B cell (primary cell): ENCODE measurements around the gene HIRA. TPM values are rescaled to one million over a fixed set of nuclear protein-coding genes. Genes with fewer than 3 reads are reported as not detected.

ENCODE experiments used
- ATAC-seq: fragments of 200-7000 bp; cut with Tn5 transposase; one replicate; pipeline ENCODE4 v1.10.0; 2021; ENCODE audit warnings: low read depth, mild to moderate bottlenecking, moderate number of reproducible peaks, moderate library complexity
- CTCF ChIA-PET: fragments of 350-600 bp; sonication (Branson Sonifier 250); formaldehyde crosslinking; loops from one replicate; lab custom pipeline; 2021; ENCODE audit warnings: antibody characterized with exemption, inconsistent platforms; lab: Charles Lee
- POLR2A ChIA-PET: fragments of 350-600 bp; sonication (Branson Sonifier 250); formaldehyde crosslinking; loops from one replicate; lab custom pipeline; 2021; ENCODE audit warnings: antibody characterized with exemption; lab: Charles Lee
- DNase-seq: peaks from one replicate; pipeline ENCODE4 v3.0.0; 2013
- H2AFZ ChIP-seq: 2 replicates; pipeline ENCODE4 v1.6.1; 2012; ENCODE audit warnings: mild to moderate bottlenecking, low read depth, low read length; ENCODE audit not compliant: insufficient read depth, poor library complexity, severe bottlenecking
- H3K27ac ChIP-seq, 2 donors: 1 replicate in 1 of 2; 2 replicates in 1 of 2; pipeline ENCODE4 v1.5.1; 2012 to 2013; ENCODE audit warnings: low read length in 2 of 2, mild to moderate bottlenecking in 2 of 2, moderate library complexity in 1 of 2
- H3K27me3 ChIP-seq, 4 experiments: fragments of 200-600 bp in 1 of 4; sonication (generic) in 1 of 4; replicated peaks in 1 of 4; 1 replicate in 2 of 4; 2 replicates in 2 of 4; pipeline versions ENCODE4 v1.6.1 to v1.7.0; 2013 to 2016; ENCODE audit warnings: low read length in 3 of 4, mild to moderate bottlenecking in 2 of 4, mixed read lengths in 1 of 4, moderate library complexity in 1 of 4; ENCODE audit not compliant: insufficient read depth in 4 of 4, control insufficient read depth in 3 of 4; ENCODE audit errors: control extremely low read depth in 1 of 4
- H3K36me3 ChIP-seq, 2 experiments: replicated peaks in 1 of 2; 1 replicate in 1 of 2; 2 replicates in 1 of 2; pipeline versions ENCODE4 v1.6.1 to v1.7.1; 2013; ENCODE audit warnings: low read length in 1 of 2; ENCODE audit not compliant: insufficient read depth in 2 of 2, control insufficient read depth in 1 of 2; ENCODE audit errors: control extremely low read depth in 1 of 2, extremely low read depth in 1 of 2
- H3K4me1 ChIP-seq, 2 donors: fragments of 200-600 bp in 1 of 2; sonication (generic) in 1 of 2; 1 replicate in 1 of 2; 2 replicates in 1 of 2; pipeline versions ENCODE4 v1.5.1 to v1.6.1; 2013 to 2017; ENCODE audit warnings: low read length in 2 of 2; ENCODE audit not compliant: control insufficient read depth in 2 of 2, insufficient read depth in 2 of 2
- H3K4me2 ChIP-seq: replicated peaks from 2 replicates; pipeline ENCODE3; 2012; ENCODE audit warnings: mild to moderate bottlenecking, low read depth, low read length; ENCODE audit not compliant: poor library complexity, severe bottlenecking
- H3K4me3 ChIP-seq, 5 experiments: fragments of 200-600 bp in 1 of 5; sonication (generic) in 1 of 5; 1 replicate in 3 of 5; 2 replicates in 2 of 5; pipeline versions ENCODE4 v1.5.1 to v1.7.0; 2011 to 2016; ENCODE audit warnings: low read length in 4 of 5, mild to moderate bottlenecking in 4 of 5, low read depth in 2 of 5, control low read depth in 1 of 5, moderate library complexity in 1 of 5; ENCODE audit not compliant: insufficient read depth in 1 of 5; ENCODE audit errors: control extremely low read depth in 1 of 5, extremely low read depth in 1 of 5
- H3K79me2 ChIP-seq: fragments of 200-600 bp; sonication (generic); one replicate; pipeline ENCODE4 v1.6.0; 2016; ENCODE audit warnings: low read length; ENCODE audit not compliant: control insufficient read depth, insufficient read depth
- H3K9ac ChIP-seq: fragments of 200-600 bp; sonication (generic); 2 replicates; pipeline ENCODE4 v1.6.1; 2017; ENCODE audit warnings: mild to moderate bottlenecking, low read length, moderate library complexity
- H3K9me3 ChIP-seq, 3 donors: one replicate each; pipeline versions ENCODE4 v1.6.1 to v1.7.1; 2013; ENCODE audit warnings: low read length in 2 of 3; ENCODE audit not compliant: control insufficient read depth in 2 of 3, insufficient read depth in 1 of 3; ENCODE audit errors: control extremely low read depth in 1 of 3
- H4K20me1 ChIP-seq: 2 replicates; pipeline ENCODE4 v1.6.0; 2012; ENCODE audit warnings: mild to moderate bottlenecking, low read length; ENCODE audit not compliant: insufficient read depth, control insufficient read depth, poor library complexity, severe bottlenecking
- H3K27ac Mint-ChIP-seq: one replicate; pipeline ENCODE4 v1.8.0; 2021; ENCODE audit warnings: mixed read lengths
- H3K27me3 Mint-ChIP-seq: one replicate; pipeline ENCODE4 v1.8.0; 2021; ENCODE audit warnings: mixed read lengths
- H3K4me1 Mint-ChIP-seq: one replicate; pipeline ENCODE4 v1.8.0; 2021; ENCODE audit warnings: mixed read lengths
- H3K4me3 Mint-ChIP-seq: one replicate; pipeline ENCODE4 v1.8.0; 2021; ENCODE audit warnings: mixed read lengths
- H3K9me3 Mint-ChIP-seq: one replicate; pipeline ENCODE4 v1.8.0; 2022; ENCODE audit warnings: mixed read lengths; ENCODE audit not compliant: insufficient read depth
- CTCF ChIP-seq: fragments of 200-600 bp; IDR thresholded peaks from one replicate; pipeline ENCODE4 v1.8.0; 2022; ENCODE audit warnings: antibody characterized with exemption, mild to moderate bottlenecking
- EZH2 ChIP-seq: IDR thresholded peaks from 2 replicates; pipeline ENCODE4 v1.6.1; 2012; ENCODE audit warnings: borderline replicate concordance, low read depth, mild to moderate bottlenecking, moderate library complexity, low read length; ENCODE audit not compliant: insufficient read depth, poor library complexity, severe bottlenecking
- WGBS: methylation state at CpG from one replicate; pipeline ENCODE4 v1.1.5; 2013; ENCODE audit warnings: missing lambda C conversion rate; ENCODE audit not compliant: insufficient coverage; 5-methylcytosine and 5-hydroxymethylcytosine counted together
- intact Hi-C: fragments of 100-400 bp; cut with micrococcal nuclease; formaldehyde crosslinking; loops from one replicate; pipeline ENCODE4 v1.10.0; 2022
- polyA plus RNA-seq: library from polyadenylated mRNA; depleted of rRNA; stranded (reverse); fragments of >200 nt; gene quantifications from 2 replicates; pipeline ENCODE4 v1.2.3, GENCODE V29; 2012
- total RNA-seq, 2 donors: library from RNA; stranded (reverse); fragments of 120-200 nt in 1 of 2; gene quantifications; 1 replicate in 1 of 2; 2 replicates in 1 of 2; pipeline versions ENCODE4 v1.2.3 to v1.2.4, GENCODE V29; 2013 to 2022

The HIRA gene
- total and polyA plus RNA-seq, 2 donors (not counting 1 experiment from before 2014, with no cell fraction given): 28.3 to 34.5 TPM

DNA sequence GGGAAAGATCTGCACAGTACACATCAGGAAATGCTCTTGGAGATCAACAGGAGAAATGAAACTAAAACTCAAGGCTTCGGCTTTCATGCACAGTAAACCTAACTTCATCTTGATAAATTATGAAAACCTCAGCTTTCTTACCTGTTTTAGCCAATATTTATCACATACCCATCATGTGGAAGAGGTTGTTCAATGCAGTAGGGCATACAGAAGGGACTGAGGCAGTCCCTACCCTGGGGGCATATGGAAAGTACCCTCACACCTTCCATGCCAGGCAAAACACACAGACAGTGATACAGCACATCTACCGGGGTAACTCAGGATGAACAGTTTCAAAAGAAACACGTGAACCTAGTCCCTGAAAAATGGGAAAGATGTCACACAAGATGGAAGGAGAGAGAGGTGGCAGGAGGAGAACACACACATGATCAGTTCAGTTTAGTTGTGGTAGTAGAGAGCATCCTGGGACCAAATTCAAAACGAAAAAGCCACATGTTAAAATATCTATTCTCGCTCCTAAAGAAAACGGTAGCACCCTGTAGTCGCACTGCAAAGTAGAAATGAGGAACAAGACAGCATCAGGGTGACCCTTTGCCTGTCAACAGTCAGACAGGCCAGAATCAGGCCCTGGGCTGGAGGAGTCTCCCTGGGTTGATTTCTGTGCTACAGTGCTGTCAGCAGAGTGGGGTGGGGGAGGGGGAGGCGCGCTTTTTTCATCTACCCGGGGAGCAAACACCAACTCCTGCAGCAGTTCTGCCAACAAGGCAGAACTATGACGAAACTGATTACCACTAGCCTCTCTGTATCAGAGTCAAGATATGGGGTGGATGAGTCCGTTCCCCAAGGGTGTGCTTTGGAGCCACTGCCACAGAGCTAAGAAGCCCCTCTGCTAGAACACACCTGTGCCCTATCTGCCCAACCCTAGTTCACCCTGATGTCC is 1.3 kb downstream of the HIRA start:
- ATAC-seq (no peak), DNase-seq (peak; percentile 46)
- Histone ChIP-seq H3K79me2 (peaks cover 66% of the 10 kb centered on the region), H2AFZ (peak overlapping the region; percentile 62), H3K4me3 (peak overlapping the region; percentile 56 to 87 (median 81)), H3K27me3 (no peaks in the 10 kb centered on the region), H3K9ac (peak overlapping the region; percentile 92), H3K9me3 (no peaks in the 10 kb centered on the region), H3K27ac (peak overlapping the region; percentile 51 to 63), H3K36me3 (peaks cover 0 to 7% of the 10 kb centered on the region in 2 experiments), H3K4me1 (peaks cover 40 to 54% of the 10 kb centered on the region in 2 donors), H3K4me2 (peak overlapping the region; percentile 98), H4K20me1 (peaks cover 40% of the 10 kb centered on the region)
- Mint-ChIP-seq H3K27ac (peak overlapping the region; percentile 84), H3K4me1 (peaks cover 67% of the 10 kb centered on the region), H3K4me3 (peak overlapping the region; percentile 86), H3K9me3 (no peaks in the 10 kb centered on the region), H3K27me3 (no peaks in the 10 kb centered on the region)
- 7% methylated on average over 9 of the region's 12 CpGs for WGBS
- POLR2A ChIA-PET: no interaction called here
- TF ChIP-seq CTCF (no peak), EZH2 (no peak)
- intact Hi-C loops: loop anchor here (5.0 kb wide), 1 partner anchor 138 kb away; the partner anchor contains the start of gene CLTCL1
- CTCF ChIA-PET: interaction anchor here (1.2 kb wide), 1 partner anchor 252 kb away, joined by 3 read pairs; the partner anchor contains the start of gene SLC25A1

DNA sequence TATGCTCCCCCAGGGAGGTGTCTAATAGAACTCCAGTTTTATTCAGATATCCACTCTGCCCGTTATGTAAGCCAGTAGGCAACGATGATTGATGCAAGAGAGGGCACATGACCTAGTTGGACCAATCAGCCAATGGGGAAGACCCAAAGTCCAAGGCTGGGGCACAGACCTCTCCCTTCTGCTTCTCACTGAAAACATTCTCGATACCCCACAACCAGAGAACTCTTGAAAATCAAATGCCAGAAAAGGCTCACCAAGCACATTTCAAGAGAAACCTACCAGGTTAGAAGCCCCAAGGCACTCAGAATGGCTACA is 7.4 kb downstream of the HIRA start:
- no peak overlapping the region for H3K4me2 ChIP-seq
- H3K27me3 ChIP-seq: no peaks in the 10 kb centered on the region
- no peak overlapping the region for H2AFZ ChIP-seq
- H3K9me3 ChIP-seq: no peaks in the 10 kb centered on the region
- CTCF ChIA-PET: no interaction called here
- no peaks in the 10 kb centered on the region for H3K9me3 Mint-ChIP-seq
- no peak overlapping the region for H3K9ac ChIP-seq
- peaks cover 0 to 16% of the 10 kb centered on the region in 2 experiments for H3K36me3 ChIP-seq
- ATAC-seq (no peak), DNase-seq (no peak)
- H3K4me3 ChIP-seq: no peak overlapping the region
- TF ChIP-seq CTCF (no peak), EZH2 (no peak)
- POLR2A ChIA-PET: no interaction called here
- no peak overlapping the region for H3K27ac ChIP-seq
- no peak overlapping the region for H3K4me3 Mint-ChIP-seq
- WGBS: 93% methylated on average over 3 of the region's 3 CpGs
- peaks cover 71% of the 10 kb centered on the region for H3K4me1 Mint-ChIP-seq
- H3K4me1 ChIP-seq: peaks cover 7 to 28% of the 10 kb centered on the region in 2 donors
- H3K27ac Mint-ChIP-seq: no peak overlapping the region
- H4K20me1 ChIP-seq: peaks cover 54% of the 10 kb centered on the region
- intact Hi-C loops: no loop called here
- H3K27me3 Mint-ChIP-seq: no peaks in the 10 kb centered on the region
- H3K79me2 ChIP-seq: peaks cover 92% of the 10 kb centered on the region
